ENCODE data around the gene KCND2.

The KCND2 gene

DNA sequence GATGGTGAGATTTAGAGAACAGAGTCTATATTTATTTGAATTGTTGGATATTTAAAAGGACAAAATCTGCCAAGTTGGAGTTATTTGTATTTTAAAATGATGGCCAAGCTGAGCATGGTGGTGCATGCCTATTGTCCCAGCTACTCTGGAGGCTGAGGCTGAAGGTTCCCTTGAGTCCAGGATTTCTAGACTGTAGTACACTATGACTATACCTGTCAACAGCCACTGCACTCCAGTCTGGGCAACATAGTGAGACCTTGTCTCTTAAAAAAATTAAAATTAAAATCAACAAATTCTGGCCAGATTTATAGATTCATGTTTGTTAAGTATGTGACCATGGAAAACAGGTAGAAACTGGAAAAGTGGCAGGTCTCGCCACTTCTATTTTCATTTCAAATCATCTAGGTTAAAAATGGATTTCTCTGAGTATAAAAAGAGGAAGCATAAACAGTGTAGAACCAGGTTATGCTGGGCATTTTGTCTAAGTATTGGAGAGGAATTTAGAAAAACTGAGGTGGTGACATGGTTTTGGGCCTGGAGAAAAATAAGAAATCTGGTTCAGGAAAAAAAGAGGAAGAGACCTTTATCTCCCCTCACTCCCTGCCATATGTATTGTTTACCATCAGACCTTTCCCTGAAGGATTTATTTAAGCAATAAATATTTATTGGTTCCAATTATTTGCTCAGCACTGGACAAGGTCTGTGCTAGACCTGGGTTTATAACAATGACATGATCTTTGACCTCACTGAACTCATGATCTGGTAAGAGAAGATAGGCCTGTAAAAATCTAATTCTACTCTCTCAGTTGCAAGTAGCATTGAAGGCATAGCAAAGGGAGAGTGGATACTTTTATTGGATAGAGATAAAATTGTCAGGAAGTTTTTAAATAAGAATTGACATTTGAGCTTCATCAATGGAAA lies 450.8 kb downstream of the KCND2 start:
- no peak overlapping the region for H3K4me3 ChIP-seq (ENCODE audit: low read depth, low read length)
- TF ChIP-seq, protein P1, sequence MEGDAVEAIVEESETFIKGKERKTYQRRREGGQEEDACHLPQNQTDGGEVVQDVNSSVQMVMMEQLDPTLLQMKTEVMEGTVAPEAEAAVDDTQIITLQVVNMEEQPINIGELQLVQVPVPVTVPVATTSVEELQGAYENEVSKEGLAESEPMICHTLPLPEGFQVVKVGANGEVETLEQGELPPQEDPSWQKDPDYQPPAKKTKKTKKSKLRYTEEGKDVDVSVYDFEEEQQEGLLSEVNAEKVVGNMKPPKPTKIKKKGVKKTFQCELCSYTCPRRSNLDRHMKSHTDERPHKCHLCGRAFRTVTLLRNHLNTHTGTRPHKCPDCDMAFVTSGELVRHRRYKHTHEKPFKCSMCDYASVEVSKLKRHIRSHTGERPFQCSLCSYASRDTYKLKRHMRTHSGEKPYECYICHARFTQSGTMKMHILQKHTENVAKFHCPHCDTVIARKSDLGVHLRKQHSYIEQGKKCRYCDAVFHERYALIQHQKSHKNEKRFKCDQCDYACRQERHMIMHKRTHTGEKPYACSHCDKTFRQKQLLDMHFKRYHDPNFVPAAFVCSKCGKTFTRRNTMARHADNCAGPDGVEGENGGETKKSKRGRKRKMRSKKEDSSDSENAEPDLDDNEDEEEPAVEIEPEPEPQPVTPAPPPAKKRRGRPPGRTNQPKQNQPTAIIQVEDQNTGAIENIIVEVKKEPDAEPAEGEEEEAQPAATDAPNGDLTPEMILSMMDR (IDR thresholded peaks at IDR 0.05; ENCODE audit: low read depth, low read length), result no peak

DNA sequence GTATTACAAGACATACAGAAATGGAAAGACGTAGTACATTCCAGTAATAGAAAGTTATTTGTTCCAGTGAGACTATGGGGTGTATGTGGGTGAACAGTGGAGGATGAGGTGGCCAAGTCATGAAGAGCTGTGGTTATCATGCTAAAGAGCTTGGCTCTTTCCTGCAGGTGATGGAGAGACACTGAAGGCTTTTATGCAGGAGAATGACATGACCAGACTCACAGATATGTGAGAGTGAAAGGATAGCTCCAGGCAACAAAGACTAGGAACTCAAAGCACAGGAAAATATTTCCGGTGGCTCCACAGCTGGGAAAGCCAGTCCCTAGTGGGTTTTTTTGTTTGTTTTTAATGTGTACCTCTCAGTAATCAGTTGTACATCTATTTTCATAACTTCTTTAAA lies 451.5 kb downstream of the KCND2 start:
- TF ChIP-seq, protein P1 (IDR thresholded peaks at IDR 0.05; ENCODE audit: low read depth, low read length), result no peak

DNA sequence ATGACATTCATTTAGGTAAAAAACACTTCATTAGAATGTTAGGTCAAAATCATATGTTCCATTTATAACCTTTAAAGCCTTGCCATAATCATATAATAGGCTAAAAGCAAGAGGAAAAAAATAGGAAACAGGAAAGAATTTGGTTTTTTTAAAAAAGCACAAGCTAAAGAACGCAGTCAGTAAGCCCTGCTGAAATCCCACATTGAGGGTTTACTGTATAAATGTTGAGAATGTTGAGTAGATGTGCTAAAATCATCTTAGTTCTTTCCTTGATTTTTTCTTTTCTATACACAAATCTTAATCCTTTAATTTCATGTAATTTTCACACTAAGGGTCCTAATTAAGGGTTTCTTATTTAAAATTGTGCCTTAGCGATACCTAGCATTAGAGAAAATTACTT lies 452.0 kb downstream of the KCND2 start:
- TF ChIP-seq, protein P1 (IDR thresholded peaks at IDR 0.05; ENCODE audit: low read depth, low read length), result no peak
- H3K4me3 ChIP-seq (ENCODE audit: low read depth, low read length), result no peak overlapping the region

More for the DNA sequence above, 451.5 kb downstream of the KCND2 start:
- no peak overlapping the region for H3K4me3 ChIP-seq (ENCODE audit: low read depth, low read length)

DNA sequence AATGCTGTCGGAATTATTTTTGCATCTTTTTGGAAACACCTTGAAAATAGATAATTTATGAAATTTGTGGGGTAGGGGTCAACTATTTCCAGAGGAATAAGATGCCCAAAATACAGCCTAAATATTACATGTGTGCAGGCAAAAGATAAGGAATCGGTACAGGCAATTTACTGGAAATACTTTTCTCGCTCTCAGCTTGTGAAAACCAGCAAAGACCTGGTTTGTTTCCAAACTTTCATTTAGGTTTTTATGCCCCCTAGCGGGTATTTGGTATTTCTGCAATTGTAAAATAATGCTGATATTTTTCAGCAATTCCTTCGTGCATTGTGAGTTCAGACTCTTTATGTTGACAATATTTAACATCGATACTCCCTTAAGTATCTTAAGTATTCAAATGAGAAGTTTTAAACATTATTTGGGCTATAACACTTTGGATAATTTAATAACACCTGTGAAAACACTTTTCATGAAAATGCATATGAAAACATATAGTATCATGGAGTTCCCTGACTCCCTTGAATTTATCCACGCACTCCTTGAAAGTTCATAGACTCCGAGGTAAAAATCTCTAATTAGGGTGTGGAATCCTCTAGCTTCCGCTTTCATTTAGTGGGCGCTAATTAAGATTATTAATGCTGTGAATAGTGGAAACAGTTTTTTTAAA lies 452.5 kb downstream of the KCND2 start:
- no peak overlapping the region for H3K4me3 ChIP-seq (ENCODE audit: low read depth, low read length)
- TF ChIP-seq, protein P1 (IDR thresholded peaks at IDR 0.05; ENCODE audit: low read depth, low read length), result peak; percentile 46

DNA sequence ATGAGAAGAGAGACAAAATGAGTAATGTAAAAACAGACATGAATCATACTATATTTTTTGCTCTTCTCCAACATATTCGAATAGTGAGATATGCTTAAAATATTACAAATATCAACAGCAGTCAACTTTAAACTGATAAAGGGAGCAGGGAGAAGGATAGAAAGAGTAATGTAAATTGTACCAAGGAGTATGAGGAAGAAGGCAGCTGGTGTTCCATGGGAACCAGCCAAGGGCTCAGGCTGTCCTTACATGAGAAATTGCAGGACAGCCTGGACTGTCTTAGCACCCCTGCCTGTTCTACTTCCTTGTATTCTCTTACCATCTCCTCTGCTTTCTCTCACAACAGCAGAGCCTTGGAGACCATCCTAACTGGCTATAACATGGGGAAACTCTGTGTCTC lies 456.3 kb downstream of the KCND2 start:
- no peak overlapping the region for H3K4me3 ChIP-seq (ENCODE audit: low read depth, low read length)
- TF ChIP-seq, protein P1 (IDR thresholded peaks at IDR 0.05; ENCODE audit: low read depth, low read length), result no peak

DNA sequence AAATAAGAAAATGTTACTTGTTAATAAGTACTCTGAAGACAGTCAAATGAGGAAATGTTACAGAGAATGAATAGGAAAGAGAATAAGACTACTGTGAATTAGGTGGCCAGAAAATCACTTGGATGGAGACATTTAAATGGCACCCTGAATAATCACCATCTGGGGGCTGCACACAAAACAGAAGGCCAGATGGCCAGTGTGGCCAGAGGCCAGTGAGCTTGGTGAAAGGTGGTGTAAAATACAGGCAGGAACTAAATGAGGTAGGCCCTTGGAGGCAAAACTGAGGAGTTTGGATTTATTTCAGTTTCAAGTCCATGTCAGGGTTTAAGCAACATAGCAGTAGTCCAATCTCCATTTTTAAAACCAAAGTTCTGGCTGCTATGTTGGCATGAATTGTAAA lies 458.3 kb downstream of the KCND2 start:
- TF ChIP-seq, protein P1 (IDR thresholded peaks at IDR 0.05; ENCODE audit: low read depth, low read length), result no peak
- no peak overlapping the region for H3K4me3 ChIP-seq (ENCODE audit: low read depth, low read length)

DNA sequence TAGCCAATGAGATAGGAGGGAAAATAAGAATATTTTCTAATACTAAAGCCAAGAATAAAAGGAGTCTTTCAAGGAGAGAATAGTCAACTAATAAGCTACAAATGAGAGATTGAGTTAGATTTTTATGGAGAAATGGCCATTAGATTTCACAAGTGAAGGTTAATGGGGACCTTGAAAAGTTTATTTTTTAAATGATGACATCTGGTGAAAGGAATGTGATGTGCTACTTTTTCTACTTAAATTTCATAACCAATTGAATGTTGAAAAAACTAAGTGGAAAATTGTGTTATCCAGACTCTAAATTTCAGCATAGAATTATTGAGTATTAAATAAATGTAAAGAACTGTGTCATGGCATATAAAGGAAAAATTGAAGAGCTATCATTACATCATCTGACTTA lies 459.3 kb downstream of the KCND2 start:
- TF ChIP-seq, protein P1 (IDR thresholded peaks at IDR 0.05; ENCODE audit: low read depth, low read length), result no peak
- no peak overlapping the region for H3K4me3 ChIP-seq (ENCODE audit: low read depth, low read length)
